Activated CD8-positive, alpha-beta T cell treated with anti-CD3 and anti-CD28 coated beads for 36 hours (primary cell): ENCODE measurements around the gene TIGD1. TPM values are rescaled to one million over a fixed set of nuclear protein-coding genes. Genes with fewer than 3 reads are reported as not detected.

Source experiments
- ATAC-seq: fragments of 200-7000 bp; cut with Tn5 transposase; one replicate; pipeline ENCODE4 v1.10.0; 2021; ENCODE audit warnings: mild to moderate bottlenecking, moderate library complexity
- CTCF ChIA-PET: fragments of 350-600 bp; sonication (Branson Sonifier 250); formaldehyde crosslinking; loops from one replicate; lab custom pipeline; 2021; ENCODE audit warnings: antibody characterized with exemption; lab: Charles Lee
- POLR2A ChIA-PET: fragments of 350-600 bp; sonication (Branson Sonifier 250); formaldehyde crosslinking; loops from one replicate; lab custom pipeline; 2021; ENCODE audit warnings: antibody characterized with exemption; lab: Charles Lee
- DNase-seq: peaks from one replicate; pipeline ENCODE4 v3.0.0-alpha.2; 2020
- H3K27ac Mint-ChIP-seq: one replicate; pipeline ENCODE4 v1.8.0; 2021; ENCODE audit warnings: mild to moderate bottlenecking, mixed read lengths
- H3K27me3 Mint-ChIP-seq: one replicate; pipeline ENCODE4 v1.8.0; 2021; ENCODE audit warnings: mixed read lengths
- H3K36me3 Mint-ChIP-seq: one replicate; pipeline ENCODE4 v1.8.0; 2021; ENCODE audit warnings: low read depth, mixed read lengths
- H3K4me1 Mint-ChIP-seq: one replicate; pipeline ENCODE4 v1.8.0; 2021; ENCODE audit warnings: low read depth, mixed read lengths
- H3K4me3 Mint-ChIP-seq: one replicate; pipeline ENCODE4 v1.8.0; 2021; ENCODE audit warnings: mild to moderate bottlenecking, moderate library complexity, mixed read lengths
- H3K9me3 Mint-ChIP-seq: one replicate; pipeline ENCODE4 v1.8.0; 2021; ENCODE audit warnings: mixed read lengths
- intact Hi-C: fragments of 100-400 bp; cut with micrococcal nuclease; formaldehyde crosslinking; loops from one replicate; pipeline ENCODE4 v1.10.0; 2022
- total RNA-seq, 2 experiments: library from RNA; stranded (reverse); gene quantifications; one replicate each; pipeline ENCODE4 v1.2.3, GENCODE V29; 2021
- TF ChIP-seq, protein P1 (sequence below): fragments of 200-600 bp; IDR thresholded peaks from one replicate; pipeline ENCODE4 v1.8.0; 2022; ENCODE audit warnings: antibody characterized with exemption, mild to moderate bottlenecking

The TIGD1 gene
- total RNA-seq, 2 experiments from 2014 or later, result 8.3 to 8.7 TPM

DNA sequence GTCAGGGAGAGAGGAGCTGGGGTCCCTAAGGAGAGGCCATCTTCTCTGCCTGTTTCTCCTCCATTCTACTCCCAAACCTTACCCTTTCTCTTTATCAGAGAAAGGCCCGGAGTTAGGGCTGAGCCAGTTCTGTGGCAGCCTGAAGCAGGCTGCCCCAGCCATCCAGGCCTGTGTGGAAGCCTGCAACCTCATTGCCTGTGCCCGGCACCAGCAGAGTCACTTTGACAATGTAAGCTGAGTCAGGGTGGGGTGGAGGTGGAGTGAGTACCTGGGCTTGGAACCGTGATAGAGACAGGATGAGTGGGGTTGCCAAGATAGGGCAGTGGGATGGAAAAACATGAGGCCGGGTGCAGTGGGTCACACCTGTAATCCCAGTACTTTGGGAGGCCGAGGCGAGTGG lies 5.7 kb downstream of the TIGD1 start:
- CTCF ChIA-PET, result interaction anchor here (1.2 kb wide), 1 partner anchor 23 kb away, joined by 3 read pairs; no protein-coding TSS in a partner anchor
- intact Hi-C loops, result no loop called here

DNA sequence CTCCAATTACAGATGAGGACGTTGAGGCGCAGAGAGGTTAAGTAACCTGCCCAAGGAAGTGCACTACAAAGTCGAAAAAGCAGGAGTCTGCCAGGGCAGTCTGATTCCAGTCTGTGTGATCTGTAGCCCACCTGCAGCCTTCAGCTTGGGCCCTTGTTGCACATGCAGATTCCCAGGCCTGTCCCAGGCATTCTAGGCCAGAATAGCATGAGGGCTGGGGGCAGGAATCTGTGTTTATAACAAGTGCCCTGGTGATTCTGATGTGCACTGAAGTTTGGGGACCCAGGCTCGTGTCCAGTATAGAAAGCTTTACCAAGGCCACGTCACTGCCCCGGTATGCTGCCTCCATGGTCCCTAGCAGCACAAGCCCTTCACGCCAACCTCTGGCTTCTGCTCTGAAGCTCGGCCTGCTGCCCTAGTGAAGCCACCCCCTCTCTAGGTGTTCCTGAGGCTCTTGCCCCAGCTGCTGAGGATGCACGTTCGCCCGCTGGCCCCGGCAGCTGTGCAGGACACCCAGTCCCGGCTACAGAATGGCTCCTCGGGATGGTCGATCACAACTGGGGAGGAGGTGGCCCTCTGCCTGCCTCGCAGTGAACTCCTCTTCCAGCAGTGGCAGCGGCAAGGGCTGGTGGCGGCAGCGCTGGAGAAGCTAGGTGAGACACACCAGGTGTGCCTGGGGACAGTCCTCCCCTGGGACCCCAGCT lies 6.3 kb downstream of the TIGD1 start:
- ChIA-PET POLR2A (interaction anchor here (0.7 kb wide), 1 partner anchor 27 kb away, joined by 3 read pairs; no protein-coding TSS in a partner anchor), CTCF (interaction anchor here (1.2 kb wide), 1 partner anchor 22 kb away, joined by 3 read pairs; no protein-coding TSS in a partner anchor)
- TF ChIP-seq, protein P1, sequence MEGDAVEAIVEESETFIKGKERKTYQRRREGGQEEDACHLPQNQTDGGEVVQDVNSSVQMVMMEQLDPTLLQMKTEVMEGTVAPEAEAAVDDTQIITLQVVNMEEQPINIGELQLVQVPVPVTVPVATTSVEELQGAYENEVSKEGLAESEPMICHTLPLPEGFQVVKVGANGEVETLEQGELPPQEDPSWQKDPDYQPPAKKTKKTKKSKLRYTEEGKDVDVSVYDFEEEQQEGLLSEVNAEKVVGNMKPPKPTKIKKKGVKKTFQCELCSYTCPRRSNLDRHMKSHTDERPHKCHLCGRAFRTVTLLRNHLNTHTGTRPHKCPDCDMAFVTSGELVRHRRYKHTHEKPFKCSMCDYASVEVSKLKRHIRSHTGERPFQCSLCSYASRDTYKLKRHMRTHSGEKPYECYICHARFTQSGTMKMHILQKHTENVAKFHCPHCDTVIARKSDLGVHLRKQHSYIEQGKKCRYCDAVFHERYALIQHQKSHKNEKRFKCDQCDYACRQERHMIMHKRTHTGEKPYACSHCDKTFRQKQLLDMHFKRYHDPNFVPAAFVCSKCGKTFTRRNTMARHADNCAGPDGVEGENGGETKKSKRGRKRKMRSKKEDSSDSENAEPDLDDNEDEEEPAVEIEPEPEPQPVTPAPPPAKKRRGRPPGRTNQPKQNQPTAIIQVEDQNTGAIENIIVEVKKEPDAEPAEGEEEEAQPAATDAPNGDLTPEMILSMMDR, result no peak
- no peak for DNase-seq
- intact Hi-C loops, result no loop called here
- no peak overlapping the region for H3K27ac Mint-ChIP-seq
- peaks cover 4% of the 10 kb centered on the region for H3K9me3 Mint-ChIP-seq
- H3K36me3 Mint-ChIP-seq, result peaks cover 38% of the 10 kb centered on the region
- no peak overlapping the region for H3K4me3 Mint-ChIP-seq
- ATAC-seq, result no peak
- no peaks in the 10 kb centered on the region for H3K27me3 Mint-ChIP-seq
- H3K4me1 Mint-ChIP-seq, result peaks cover 32% of the 10 kb centered on the region

More for the DNA sequence above, 5.7 kb downstream of the TIGD1 start:
- H3K36me3 Mint-ChIP-seq, result peaks cover 43% of the 10 kb centered on the region
- no peak for DNase-seq
- H3K4me3 Mint-ChIP-seq, result no peak overlapping the region
- no peaks in the 10 kb centered on the region for H3K27me3 Mint-ChIP-seq
- no peak for ATAC-seq
- POLR2A ChIA-PET, result interaction anchor here (0.7 kb wide), 1 partner anchor 107 kb away, joined by 3 read pairs; no protein-coding TSS in a partner anchor
- H3K4me1 Mint-ChIP-seq, result peaks cover 36% of the 10 kb centered on the region
- TF ChIP-seq, protein P1, result no peak
- H3K9me3 Mint-ChIP-seq, result peaks cover 4% of the 10 kb centered on the region
- H3K27ac Mint-ChIP-seq, result no peak overlapping the region

DNA sequence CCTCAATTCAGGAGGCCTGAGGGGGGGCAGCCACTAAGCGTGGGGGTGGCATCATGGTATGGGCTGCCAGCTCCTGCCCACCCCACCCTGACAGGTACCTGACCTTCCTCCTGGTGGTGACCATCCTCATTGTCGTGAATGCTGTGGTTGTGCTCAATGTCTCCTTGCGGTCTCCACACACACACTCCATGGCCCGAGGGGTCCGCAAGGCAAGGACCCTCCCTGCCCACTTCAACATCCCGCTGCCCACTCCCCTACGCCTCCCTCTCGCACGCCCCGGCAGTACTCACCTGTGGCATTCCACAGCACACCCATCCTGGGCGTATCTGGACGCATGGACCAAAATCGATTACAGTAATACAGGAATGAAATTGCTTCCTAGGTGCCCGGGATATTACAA lies 6.9 kb downstream of the TIGD1 start:
- intact Hi-C loops, result no loop called here
- ChIA-PET CTCF (no interaction called here), POLR2A (no interaction called here)
- no peak overlapping the region for H3K27ac Mint-ChIP-seq
- H3K27me3 Mint-ChIP-seq, result no peaks in the 10 kb centered on the region
- DNase-seq, result no peak
- H3K36me3 Mint-ChIP-seq, result peaks cover 33% of the 10 kb centered on the region
- no peak overlapping the region for H3K4me3 Mint-ChIP-seq
- peaks cover 27% of the 10 kb centered on the region for H3K4me1 Mint-ChIP-seq
- no peak for ATAC-seq
- TF ChIP-seq, protein P1, result no peak
- H3K9me3 Mint-ChIP-seq, result peaks cover under 1% of the 10 kb centered on the region

DNA sequence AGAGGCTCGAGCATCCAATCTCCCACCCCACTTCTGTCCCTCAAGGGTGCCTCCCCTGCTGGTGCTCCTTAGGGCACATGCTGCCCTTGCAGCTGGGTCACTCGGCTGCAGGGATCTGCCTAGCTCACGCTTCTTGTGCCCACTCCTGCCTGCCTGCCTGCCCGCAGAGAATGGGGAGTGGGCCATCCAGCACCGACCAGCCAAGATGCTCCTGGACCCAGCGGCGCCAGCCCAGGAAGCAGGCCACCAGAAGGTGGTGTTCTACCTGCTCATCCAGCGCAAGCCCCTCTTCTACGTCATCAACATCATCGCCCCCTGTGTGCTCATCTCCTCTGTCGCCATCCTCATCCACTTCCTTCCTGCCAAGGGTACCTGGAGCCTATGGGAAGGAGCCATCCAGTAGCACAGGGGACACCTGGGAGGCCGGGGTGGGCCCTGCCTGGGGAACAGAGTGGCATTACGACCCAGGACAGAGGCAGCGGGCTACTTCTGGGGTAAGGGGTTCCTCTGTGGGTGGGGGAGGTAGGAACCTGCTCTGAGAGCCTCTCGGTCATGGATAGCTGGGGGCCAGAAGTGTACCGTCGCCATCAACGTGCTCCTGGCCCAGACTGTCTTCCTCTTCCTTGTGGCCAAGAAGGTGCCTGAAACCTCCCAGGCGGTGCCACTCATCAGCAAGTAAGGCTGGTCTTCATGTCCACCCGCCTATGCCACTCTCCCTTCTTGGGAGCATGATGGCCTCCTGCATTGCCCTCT lies 7.5 kb downstream of the TIGD1 start:
- ChIA-PET CTCF (no interaction called here), POLR2A (no interaction called here)
- peaks cover 27% of the 10 kb centered on the region for H3K36me3 Mint-ChIP-seq
- peaks cover 24% of the 10 kb centered on the region for H3K4me1 Mint-ChIP-seq
- DNase-seq (no peak), ATAC-seq (no peak)
- no peaks in the 10 kb centered on the region for H3K27me3 Mint-ChIP-seq
- H3K9me3 Mint-ChIP-seq, result no peaks in the 10 kb centered on the region
- TF ChIP-seq, protein P1, result no peak
- no peak overlapping the region for H3K27ac Mint-ChIP-seq
- H3K4me3 Mint-ChIP-seq, result no peak overlapping the region
- intact Hi-C loops, result no loop called here
